ENCODE results near the gene NIPAL4. TPM values are rescaled to one million over a fixed set of nuclear protein-coding genes. Genes with fewer than 3 reads are reported as not detected.

NIPAL4 gene
- total RNA-seq, 1 donor from 2014 or later, result 22.7 TPM

DNA sequence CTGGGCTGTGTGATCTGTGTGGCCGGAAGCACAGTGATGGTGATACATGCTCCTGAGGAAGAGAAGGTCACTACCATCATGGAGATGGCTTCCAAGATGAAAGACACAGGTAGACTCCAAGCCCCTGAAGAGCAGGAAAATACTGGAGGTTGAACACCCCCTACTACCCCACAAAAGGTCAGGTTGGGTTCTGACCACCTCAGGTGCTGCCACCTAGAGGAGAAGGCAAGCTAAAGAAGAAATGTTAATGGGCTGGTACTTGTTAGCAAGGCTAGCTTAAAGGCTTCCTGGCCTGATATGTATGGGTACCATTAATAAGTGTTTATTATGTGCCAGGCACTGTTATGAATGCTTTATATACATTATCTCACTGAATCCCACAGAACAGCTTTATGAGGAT, 11.7 kb downstream of the NIPAL4 start:
- Histone ChIP-seq H3K36me3 (ENCODE audit: control insufficient read depth, insufficient read depth, low read length) (no peaks in the 10 kb centered on the region), H3K27me3 (ENCODE audit: control insufficient read depth, insufficient read depth, low read length) (no peaks in the 10 kb centered on the region), H3K4me3 (ENCODE audit: low read depth, low read length) (no peak overlapping the region)
- DNase-seq (ENCODE audit: low read depth), result no peak
- peak; percentile 52 for TF ChIP-seq CTCF (IDR thresholded peaks at IDR 0.05; ENCODE audit: insufficient read depth, low read length, poor library complexity, severe bottlenecking)

DNA sequence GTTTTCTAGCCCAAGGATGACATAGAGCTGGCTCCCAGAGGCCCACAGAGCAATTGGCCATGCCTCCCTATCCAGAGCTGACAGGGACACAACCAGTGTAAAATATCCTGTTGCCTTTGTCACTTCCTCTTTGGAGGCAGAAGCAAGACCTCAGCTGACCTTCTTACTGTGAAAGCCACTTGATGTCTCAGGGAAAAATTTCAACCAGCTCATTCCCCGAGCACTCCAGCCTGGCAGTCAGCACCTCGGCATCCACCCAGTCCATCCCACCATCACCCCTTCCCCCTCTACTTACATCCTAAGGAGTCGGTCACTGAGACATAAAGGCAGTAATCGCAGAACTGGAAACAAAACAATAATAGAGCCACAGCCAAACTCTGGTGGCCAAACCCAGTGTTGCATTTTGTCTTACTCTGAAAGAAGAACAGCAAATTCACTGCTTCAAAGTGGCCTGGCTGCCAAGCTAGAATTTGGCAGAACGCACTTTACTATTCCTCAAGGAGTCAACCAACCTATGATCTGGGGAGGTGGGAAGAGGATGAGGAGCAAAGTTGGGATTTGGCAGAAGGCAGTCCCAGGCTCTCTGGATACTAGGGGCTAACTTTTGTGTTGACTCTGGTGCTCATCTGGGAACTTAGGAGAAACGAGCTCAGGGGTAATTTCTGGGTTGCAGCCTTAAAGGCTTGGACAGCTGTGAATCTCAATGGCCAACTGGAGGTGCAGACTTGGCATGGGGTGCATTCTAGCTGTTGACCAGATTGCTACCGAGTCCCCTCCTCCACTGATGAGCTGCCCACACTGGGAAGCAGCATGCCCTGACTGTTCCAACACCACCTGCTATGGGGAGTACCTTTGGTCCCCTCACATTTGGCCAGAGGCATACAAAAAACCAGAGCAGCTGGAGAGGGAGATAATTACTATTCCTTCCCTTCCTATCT, 13.6 kb downstream of the NIPAL4 start:
- no peak overlapping the region for H3K4me3 ChIP-seq (ENCODE audit: low read depth, low read length)
- H3K36me3 ChIP-seq (ENCODE audit: control insufficient read depth, insufficient read depth, low read length), result no peaks in the 10 kb centered on the region
- TF ChIP-seq CTCF (IDR thresholded peaks at IDR 0.05; ENCODE audit: insufficient read depth, low read length, poor library complexity, severe bottlenecking), result no peak
- no peak for DNase-seq (ENCODE audit: low read depth)
- H3K27me3 ChIP-seq (ENCODE audit: control insufficient read depth, insufficient read depth, low read length), result no peaks in the 10 kb centered on the region

DNA sequence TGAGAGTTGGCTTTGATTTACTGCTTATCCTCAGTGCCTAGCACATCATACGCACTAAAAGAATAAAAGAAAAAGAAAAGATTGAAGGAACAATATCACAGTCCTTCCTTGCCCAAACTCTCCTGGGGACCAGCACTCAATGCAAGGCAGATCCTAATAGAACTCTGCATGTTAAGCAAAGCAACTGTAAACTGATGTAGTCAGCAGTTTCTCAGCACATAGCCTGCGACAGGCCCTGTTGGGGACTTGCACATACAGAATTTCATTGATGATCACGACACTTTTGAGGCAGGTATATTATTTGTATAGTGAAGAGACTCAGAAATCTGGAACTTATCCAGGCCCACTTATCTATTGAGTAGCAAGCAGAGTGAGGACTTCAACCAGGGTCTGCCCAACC, 15.4 kb downstream of the NIPAL4 start:
- H3K27me3 ChIP-seq (ENCODE audit: control insufficient read depth, insufficient read depth, low read length), result no peaks in the 10 kb centered on the region
- DNase-seq (ENCODE audit: low read depth), result no peak

DNA sequence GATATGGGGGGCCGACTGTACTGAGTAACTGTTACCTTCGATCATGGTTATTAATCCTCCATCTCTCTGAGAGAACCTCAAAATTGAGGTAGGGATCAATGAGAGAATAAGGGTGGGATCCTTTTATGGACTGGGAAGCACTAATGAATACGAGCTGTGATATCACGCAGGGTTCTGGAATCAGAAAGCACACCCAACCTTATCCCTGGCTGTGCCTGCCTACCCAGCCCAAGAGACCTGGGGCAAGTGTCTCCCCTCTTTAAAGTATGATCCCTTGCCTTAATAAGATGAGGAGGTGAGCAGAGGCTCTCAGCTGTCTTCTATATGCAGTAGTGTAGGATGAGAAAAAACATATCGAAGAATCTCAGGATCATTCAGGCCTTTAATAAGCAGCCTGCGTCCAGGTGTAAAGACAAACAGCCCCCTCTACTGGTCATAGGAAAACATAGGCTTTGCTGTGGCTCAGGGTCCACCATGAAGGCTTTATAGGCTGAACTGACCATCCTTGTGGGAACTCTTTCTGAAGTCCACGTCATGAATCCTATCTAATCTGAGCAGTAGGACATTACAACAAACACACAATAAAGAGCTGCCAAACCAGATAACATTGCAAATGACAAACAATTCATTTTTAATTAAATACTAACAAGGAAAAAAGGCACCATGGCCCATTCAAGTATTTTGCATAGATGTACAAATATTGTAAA, 16.8 kb downstream of the NIPAL4 start:
- peaks cover 1% of the 10 kb centered on the region for H3K36me3 ChIP-seq (ENCODE audit: control insufficient read depth, insufficient read depth, low read length)
- peak; percentile 44 for DNase-seq (ENCODE audit: low read depth)
- H3K4me3 ChIP-seq (ENCODE audit: low read depth, low read length), result no peak overlapping the region
- TF ChIP-seq CTCF (IDR thresholded peaks at IDR 0.05; ENCODE audit: insufficient read depth, low read length, poor library complexity, severe bottlenecking), result peak; percentile 84
- no peaks in the 10 kb centered on the region for H3K27me3 ChIP-seq (ENCODE audit: control insufficient read depth, insufficient read depth, low read length)

More for the DNA sequence above, 15.4 kb downstream of the NIPAL4 start:
- H3K4me3 ChIP-seq (ENCODE audit: low read depth, low read length), result no peak overlapping the region
- TF ChIP-seq CTCF (IDR thresholded peaks at IDR 0.05; ENCODE audit: insufficient read depth, low read length, poor library complexity, severe bottlenecking), result no peak
- H3K36me3 ChIP-seq (ENCODE audit: control insufficient read depth, insufficient read depth, low read length), result no peaks in the 10 kb centered on the region

- no peak for DNase-seq (ENCODE audit: low read depth)
- H3K4me3 ChIP-seq (ENCODE audit: low read depth, low read length), result no peak overlapping the region
- peaks cover 1% of the 10 kb centered on the region for H3K36me3 ChIP-seq (ENCODE audit: control insufficient read depth, insufficient read depth, low read length)
- no peak for TF ChIP-seq CTCF (IDR thresholded peaks at IDR 0.05; ENCODE audit: insufficient read depth, low read length, poor library complexity, severe bottlenecking)
- H3K27me3 ChIP-seq (ENCODE audit: control insufficient read depth, insufficient read depth, low read length), result no peaks in the 10 kb centered on the region
Observed at GRCh38 chr5:157477814-157478494, 17.9 kb downstream of the NIPAL4 start.
